Measurements from ENCODE around the gene GKN2.

Gene GKN2

GRCh38 chr2:68970566-68971265 is 18.0 kb upstream of the GKN2 start:
- no peak for DNase-seq
- no peak overlapping the region for H3K4me2 ChIP-seq (ENCODE audit: insufficient read depth, low read length)
- no peak overlapping the region for H3K27ac ChIP-seq (ENCODE audit: low read length)
- no peaks in the 10 kb centered on the region for H3K36me3 ChIP-seq (ENCODE audit: insufficient read depth, low read length)
- no peaks in the 10 kb centered on the region for H3K4me1 ChIP-seq (ENCODE audit: insufficient read depth, low read length)
- no peak for ATAC-seq (ENCODE audit: insufficient read depth, low read depth)
- no peak overlapping the region for H3K9ac ChIP-seq (ENCODE audit: low read depth, low read length)
- no peak overlapping the region for H2AFZ ChIP-seq (ENCODE audit: low read depth, low read length)
- H3K27me3 ChIP-seq (ENCODE audit: insufficient read depth, low read length, poor library complexity), result no peaks in the 10 kb centered on the region
- no peaks in the 10 kb centered on the region for H3K9me3 ChIP-seq (ENCODE audit: insufficient read depth, low read length, severe bottlenecking)
- no peak for TF ChIP-seq EZH2 (IDR thresholded peaks at IDR 0.05; ENCODE audit: borderline replicate concordance, low read depth, low read length, severe bottlenecking)
- TF ChIP-seq, protein P1, sequence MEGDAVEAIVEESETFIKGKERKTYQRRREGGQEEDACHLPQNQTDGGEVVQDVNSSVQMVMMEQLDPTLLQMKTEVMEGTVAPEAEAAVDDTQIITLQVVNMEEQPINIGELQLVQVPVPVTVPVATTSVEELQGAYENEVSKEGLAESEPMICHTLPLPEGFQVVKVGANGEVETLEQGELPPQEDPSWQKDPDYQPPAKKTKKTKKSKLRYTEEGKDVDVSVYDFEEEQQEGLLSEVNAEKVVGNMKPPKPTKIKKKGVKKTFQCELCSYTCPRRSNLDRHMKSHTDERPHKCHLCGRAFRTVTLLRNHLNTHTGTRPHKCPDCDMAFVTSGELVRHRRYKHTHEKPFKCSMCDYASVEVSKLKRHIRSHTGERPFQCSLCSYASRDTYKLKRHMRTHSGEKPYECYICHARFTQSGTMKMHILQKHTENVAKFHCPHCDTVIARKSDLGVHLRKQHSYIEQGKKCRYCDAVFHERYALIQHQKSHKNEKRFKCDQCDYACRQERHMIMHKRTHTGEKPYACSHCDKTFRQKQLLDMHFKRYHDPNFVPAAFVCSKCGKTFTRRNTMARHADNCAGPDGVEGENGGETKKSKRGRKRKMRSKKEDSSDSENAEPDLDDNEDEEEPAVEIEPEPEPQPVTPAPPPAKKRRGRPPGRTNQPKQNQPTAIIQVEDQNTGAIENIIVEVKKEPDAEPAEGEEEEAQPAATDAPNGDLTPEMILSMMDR (IDR thresholded peaks at IDR 0.05; ENCODE audit: borderline replicate concordance, extremely low read depth, low read length, poor library complexity, severe bottlenecking), result no peak
- H3K4me3 ChIP-seq (ENCODE audit: low read depth in 1 of 2, low read length in 2 of 2), result no peak overlapping the region
- no peaks in the 10 kb centered on the region for H3K79me2 ChIP-seq (ENCODE audit: insufficient read depth, low read length)
- H4K20me1 ChIP-seq (ENCODE audit: insufficient read depth, low read length), result no peaks in the 10 kb centered on the region

GRCh38 chr2:68969736-68970490 is 17.2 kb upstream of the GKN2 start:
- Histone ChIP-seq H3K9me3 (ENCODE audit: insufficient read depth, low read length, severe bottlenecking) (no peaks in the 10 kb centered on the region), H2AFZ (ENCODE audit: low read depth, low read length) (no peak overlapping the region), H3K36me3 (ENCODE audit: insufficient read depth, low read length) (no peaks in the 10 kb centered on the region), H3K4me3 (ENCODE audit: low read depth in 1 of 2, low read length in 2 of 2) (no peak overlapping the region), H3K27me3 (ENCODE audit: insufficient read depth, low read length, poor library complexity) (no peaks in the 10 kb centered on the region), H3K27ac (ENCODE audit: low read length) (no peak overlapping the region), H4K20me1 (ENCODE audit: insufficient read depth, low read length) (no peaks in the 10 kb centered on the region), H3K79me2 (ENCODE audit: insufficient read depth, low read length) (no peaks in the 10 kb centered on the region), H3K9ac (ENCODE audit: low read depth, low read length) (no peak overlapping the region), H3K4me2 (ENCODE audit: insufficient read depth, low read length) (no peak overlapping the region), H3K4me1 (ENCODE audit: insufficient read depth, low read length) (no peaks in the 10 kb centered on the region)
- ATAC-seq (ENCODE audit: insufficient read depth, low read depth), result no peak
- TF ChIP-seq, protein P1 (IDR thresholded peaks at IDR 0.05; ENCODE audit: borderline replicate concordance, extremely low read depth, low read length, poor library complexity, severe bottlenecking), result no peak
- no peak for TF ChIP-seq EZH2 (IDR thresholded peaks at IDR 0.05; ENCODE audit: borderline replicate concordance, low read depth, low read length, severe bottlenecking)
- no peak for DNase-seq

DNA sequence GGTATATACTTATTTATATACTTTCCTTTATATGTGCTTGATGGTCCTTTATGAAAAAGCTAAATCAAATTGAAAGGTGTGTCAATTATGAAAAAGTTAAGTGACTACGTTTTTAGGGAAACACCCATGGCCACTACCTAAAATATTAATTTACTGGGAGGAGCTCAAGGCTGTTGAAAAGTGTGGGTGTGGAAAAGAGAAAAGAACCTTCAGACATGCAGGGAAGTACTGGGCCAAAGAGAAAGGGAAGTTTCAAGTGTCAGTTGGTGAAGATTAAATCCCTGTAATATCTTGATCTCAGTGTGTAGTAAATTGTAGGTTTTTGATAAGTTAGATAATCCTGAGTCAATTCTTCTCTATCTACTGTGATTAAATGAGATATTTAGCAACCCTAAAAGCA is 15.5 kb upstream of the GKN2 start:
- ATAC-seq (ENCODE audit: insufficient read depth, low read depth) (no peak), DNase-seq (no peak)
- H3K4me2 ChIP-seq (ENCODE audit: insufficient read depth, low read length), result no peak overlapping the region
- H3K9ac ChIP-seq (ENCODE audit: low read depth, low read length), result no peak overlapping the region
- no peaks in the 10 kb centered on the region for H3K79me2 ChIP-seq (ENCODE audit: insufficient read depth, low read length)
- H3K27ac ChIP-seq (ENCODE audit: low read length), result no peak overlapping the region
- no peaks in the 10 kb centered on the region for H3K4me1 ChIP-seq (ENCODE audit: insufficient read depth, low read length)
- H2AFZ ChIP-seq (ENCODE audit: low read depth, low read length), result no peak overlapping the region
- H3K27me3 ChIP-seq (ENCODE audit: insufficient read depth, low read length, poor library complexity), result no peaks in the 10 kb centered on the region
- H3K9me3 ChIP-seq (ENCODE audit: insufficient read depth, low read length, severe bottlenecking), result no peaks in the 10 kb centered on the region
- TF ChIP-seq, protein P1 (IDR thresholded peaks at IDR 0.05; ENCODE audit: borderline replicate concordance, extremely low read depth, low read length, poor library complexity, severe bottlenecking), result no peak
- no peak for TF ChIP-seq EZH2 (IDR thresholded peaks at IDR 0.05; ENCODE audit: borderline replicate concordance, low read depth, low read length, severe bottlenecking)
- H3K36me3 ChIP-seq (ENCODE audit: insufficient read depth, low read length), result no peaks in the 10 kb centered on the region
- no peak overlapping the region for H3K4me3 ChIP-seq (ENCODE audit: low read depth in 1 of 2, low read length in 2 of 2)
- H4K20me1 ChIP-seq (ENCODE audit: insufficient read depth, low read length), result no peaks in the 10 kb centered on the region
